Measurements from ENCODE around the gene DEGS2.
A peak's percentile ranks its signal among the peaks of the same experiment; 100 is the strongest.
"Not testable (repeated sequence)": the region's sequence is repeated elsewhere in the genome, so short reads cannot be mapped to it uniquely, and the experiment has no call there.

DEGS2 gene

DNA sequence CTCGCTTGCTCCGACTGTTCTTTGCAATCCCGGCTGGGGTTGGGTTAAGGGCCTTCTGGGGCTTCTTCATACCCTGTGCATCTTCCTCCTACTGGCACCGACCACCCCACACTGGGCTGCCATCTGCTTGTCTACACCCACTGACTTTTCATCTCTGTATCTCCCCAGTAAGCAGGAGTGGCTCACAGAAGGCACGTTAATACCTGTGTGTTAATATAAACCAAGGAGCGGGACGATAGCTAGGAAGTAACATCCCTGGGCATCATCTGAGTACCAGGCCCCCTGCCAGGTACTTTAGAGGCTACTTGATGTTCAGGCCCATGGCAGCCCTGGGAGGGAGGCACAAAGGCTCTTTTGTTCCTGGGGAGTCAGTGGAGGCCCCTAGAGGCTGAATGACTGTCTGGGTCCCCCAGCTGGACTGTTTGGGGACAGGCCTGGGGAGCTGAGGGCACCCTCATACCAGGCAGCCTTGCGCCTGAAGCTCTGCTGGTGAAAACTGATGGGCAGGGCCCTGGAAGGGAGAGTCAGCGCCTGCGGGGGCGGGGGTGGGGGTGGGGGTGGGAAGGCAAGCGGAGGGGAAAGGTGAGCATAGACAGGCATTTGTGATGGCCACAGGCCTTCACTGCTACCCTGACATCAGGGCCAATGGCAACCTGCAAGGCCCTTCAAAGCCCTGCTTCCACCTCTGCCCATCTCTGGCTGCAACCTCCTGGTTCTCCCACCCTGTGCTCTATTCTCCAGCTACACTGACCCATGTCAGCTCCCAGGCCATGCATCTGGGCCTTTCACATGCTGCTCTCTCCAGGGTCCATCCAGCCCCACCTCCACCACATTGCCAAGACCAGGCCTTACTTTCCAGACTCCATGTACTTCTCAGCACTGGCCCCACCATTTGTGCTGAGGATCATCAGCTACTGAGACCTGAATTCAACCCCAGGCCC is 34.2 kb upstream of the DEGS2 start:
- peak; percentile 44 for DNase-seq (ENCODE audit: insufficient read length, low spot score)
- TF ChIP-seq POLR2A (IDR thresholded peaks at IDR 0.05; ENCODE audit: low read depth, low read length) (no peak), SPI1 (IDR thresholded peaks at IDR 0.05; ENCODE audit: low read depth, low read length) (no peak), POLR2AphosphoS5 (IDR thresholded peaks at IDR 0.05; ENCODE audit: low read depth, low read length) (no peak), TAF1 (IDR thresholded peaks at IDR 0.05; ENCODE audit: low read depth, low read length) (no peak), PAX5 (IDR thresholded peaks at IDR 0.05; ENCODE audit: insufficient read depth, low read length, severe bottlenecking) (no peak), POU2F2 (IDR thresholded peaks at IDR 0.05; ENCODE audit: low read depth, low read length) (no peak)
- no peak for FAIRE-seq

DNA sequence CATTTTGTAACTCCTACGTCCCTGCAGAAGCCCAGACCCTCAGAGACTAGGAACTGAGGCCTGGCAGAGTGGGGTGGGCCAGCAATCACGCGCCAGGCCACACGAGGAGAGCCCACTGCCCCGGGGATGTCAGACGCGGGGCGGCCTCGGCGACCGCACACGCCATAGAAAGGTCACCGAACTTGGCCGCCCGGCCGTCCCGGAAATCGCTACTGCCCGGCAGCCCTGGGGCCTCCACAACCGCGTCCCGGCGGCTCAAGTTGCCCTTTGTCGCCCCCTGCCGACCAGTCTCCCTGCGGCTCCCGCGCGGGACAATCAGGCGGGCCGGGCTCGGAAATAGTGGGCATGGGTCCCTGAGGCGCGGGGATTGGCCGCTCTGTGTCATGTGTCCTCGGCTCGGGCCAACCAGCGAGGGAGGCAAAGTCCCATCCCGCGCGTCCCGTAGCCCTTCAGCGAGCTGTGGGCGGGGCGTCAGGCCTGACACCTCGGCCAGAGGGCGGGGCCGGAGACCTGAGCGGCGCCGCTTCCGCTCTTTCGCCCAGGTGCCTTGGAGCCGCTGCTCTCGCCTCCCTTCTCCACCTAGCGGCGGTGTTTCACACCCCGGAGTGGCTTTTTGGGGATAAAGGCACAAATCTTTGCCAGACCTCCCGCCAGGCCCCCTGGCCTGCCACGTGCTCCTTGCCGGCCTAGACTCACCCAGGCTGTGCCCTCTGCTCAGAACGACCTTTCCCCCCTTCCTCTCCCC is 33.4 kb upstream of the DEGS2 start:
- DNase-seq (ENCODE audit: insufficient read length, low spot score) (peak; percentile 100), FAIRE-seq (peak; percentile 98)
- TF ChIP-seq PAX5 (IDR thresholded peaks at IDR 0.05; ENCODE audit: insufficient read depth, low read length, severe bottlenecking) (no peak), SPI1 (IDR thresholded peaks at IDR 0.05; ENCODE audit: low read depth, low read length) (peak; percentile 66), TAF1 (IDR thresholded peaks at IDR 0.05; ENCODE audit: low read depth, low read length) (peak; percentile 49; the same call in 1 of the 2 replicates), POU2F2 (IDR thresholded peaks at IDR 0.05; ENCODE audit: low read depth, low read length) (0 out of 2 replicates have a peak, but pooled peaks have one; percentile 40), POLR2A (IDR thresholded peaks at IDR 0.05; ENCODE audit: low read depth, low read length) (peak; percentile 50; the same call in 1 of the 2 replicates), POLR2AphosphoS5 (IDR thresholded peaks at IDR 0.05; ENCODE audit: low read depth, low read length) (peak; percentile 50; the same call in 1 of the 2 replicates)

DNA sequence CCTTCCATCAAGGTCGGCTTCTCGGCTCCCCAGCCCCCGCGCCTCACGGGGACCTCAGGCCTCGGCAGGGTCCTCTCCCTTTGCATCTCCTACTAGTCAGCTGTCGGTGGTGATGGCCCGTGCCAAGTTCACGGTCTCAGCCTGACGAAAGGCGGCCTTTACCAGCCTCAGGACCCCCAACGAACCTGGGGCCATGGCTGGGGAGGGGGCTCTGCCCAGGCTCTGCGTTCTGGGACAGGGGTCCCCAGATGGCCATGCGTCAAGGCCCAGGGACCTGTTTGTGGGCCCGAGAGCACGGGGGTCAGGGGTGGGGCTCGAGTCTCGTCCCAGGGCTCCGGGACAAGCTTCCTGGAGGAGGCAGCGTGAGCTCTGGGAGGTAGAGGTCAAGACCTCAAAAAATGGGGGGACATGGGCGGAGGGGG is 32.8 kb upstream of the DEGS2 start:
- no peak for TF ChIP-seq POU2F2 (IDR thresholded peaks at IDR 0.05; ENCODE audit: low read depth, low read length)
- FAIRE-seq (no peak), DNase-seq (ENCODE audit: insufficient read length, low spot score) (no peak)

GRCh38 chr14:100191584-100192249 is 32.3 kb upstream of the DEGS2 start:
- TF ChIP-seq POU2F2 (IDR thresholded peaks at IDR 0.05; ENCODE audit: low read depth, low read length): no peak
- TF ChIP-seq PAX5 (IDR thresholded peaks at IDR 0.05; ENCODE audit: insufficient read depth, low read length, severe bottlenecking): no peak
- no peak for TF ChIP-seq SPI1 (IDR thresholded peaks at IDR 0.05; ENCODE audit: low read depth, low read length)
- TF ChIP-seq POLR2AphosphoS5 (IDR thresholded peaks at IDR 0.05; ENCODE audit: low read depth, low read length): no peak
- no peak for TF ChIP-seq TAF1 (IDR thresholded peaks at IDR 0.05; ENCODE audit: low read depth, low read length)
- no peak for TF ChIP-seq POLR2A (IDR thresholded peaks at IDR 0.05; ENCODE audit: low read depth, low read length)
- FAIRE-seq: no peak
- DNase-seq (ENCODE audit: insufficient read length, low spot score): no peak

DNA sequence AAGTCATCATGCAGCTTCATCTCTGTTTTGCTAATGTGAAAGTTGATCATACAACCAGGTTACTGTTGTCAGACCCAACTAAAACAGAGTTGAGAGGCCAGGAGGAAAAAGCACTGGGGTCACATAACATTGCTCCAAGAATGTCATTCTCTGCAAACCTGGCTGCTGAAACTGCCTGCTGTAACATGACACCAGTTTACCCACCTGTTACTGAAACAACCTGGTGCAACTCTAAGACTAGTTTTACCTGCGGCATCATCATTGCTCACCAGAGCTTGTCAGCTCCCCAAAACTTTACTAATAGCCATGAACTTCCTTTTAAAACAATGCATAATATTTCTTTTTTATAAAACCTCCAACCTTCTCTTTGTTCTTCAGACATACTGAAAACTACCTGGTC is 30.7 kb upstream of the DEGS2 start:
- FAIRE-seq: no peak
- DNase-seq (ENCODE audit: insufficient read length, low spot score): no peak
- TF ChIP-seq SPI1 (IDR thresholded peaks at IDR 0.05; ENCODE audit: low read depth, low read length) (no peak), POU2F2 (IDR thresholded peaks at IDR 0.05; ENCODE audit: low read depth, low read length) (no peak), POLR2A (IDR thresholded peaks at IDR 0.05; ENCODE audit: low read depth, low read length) (no peak), PAX5 (IDR thresholded peaks at IDR 0.05; ENCODE audit: insufficient read depth, low read length, severe bottlenecking) (no peak), POLR2AphosphoS5 (IDR thresholded peaks at IDR 0.05; ENCODE audit: low read depth, low read length) (no peak), TAF1 (IDR thresholded peaks at IDR 0.05; ENCODE audit: low read depth, low read length) (no peak)

GRCh38 chr14:100188392-100189030 is 29.1 kb upstream of the DEGS2 start:
- TF ChIP-seq SPI1 (IDR thresholded peaks at IDR 0.05; ENCODE audit: low read depth, low read length) (no peak), POLR2AphosphoS5 (IDR thresholded peaks at IDR 0.05; ENCODE audit: low read depth, low read length) (no peak), PAX5 (IDR thresholded peaks at IDR 0.05; ENCODE audit: insufficient read depth, low read length, severe bottlenecking) (no peak), TAF1 (IDR thresholded peaks at IDR 0.05; ENCODE audit: low read depth, low read length) (no peak), POLR2A (IDR thresholded peaks at IDR 0.05; ENCODE audit: low read depth, low read length) (no peak), POU2F2 (IDR thresholded peaks at IDR 0.05; ENCODE audit: low read depth, low read length) (no peak)
- FAIRE-seq: no peak
- no peak for DNase-seq (ENCODE audit: insufficient read length, low spot score)

DNA sequence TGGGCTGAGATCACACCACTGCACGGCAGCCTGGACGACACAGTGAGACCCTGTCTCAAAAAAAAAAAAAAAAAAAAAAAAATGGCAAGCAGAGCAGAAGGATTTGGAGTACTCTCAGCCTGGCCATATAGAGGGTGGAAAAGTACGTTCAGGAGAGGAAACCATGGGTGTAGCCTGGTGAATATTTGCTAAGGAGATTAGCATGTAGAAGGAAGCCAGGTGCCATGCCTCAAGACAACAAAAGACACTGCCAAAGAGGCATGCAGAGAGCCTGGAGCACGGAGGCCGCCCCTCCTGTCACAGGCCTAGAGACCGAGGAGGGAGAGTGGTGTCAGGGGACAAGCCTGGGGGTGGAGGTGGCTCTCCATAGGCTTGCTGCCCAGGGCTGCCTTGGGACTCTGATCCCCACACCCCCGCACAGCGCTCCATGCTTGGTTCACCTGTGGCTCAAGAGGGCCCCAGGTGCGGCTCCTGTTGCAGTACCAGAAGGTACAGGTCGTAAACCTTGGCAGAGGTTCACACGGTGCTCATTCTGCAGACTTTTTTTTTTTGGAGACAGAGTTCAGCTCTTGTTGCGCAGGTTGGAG is 27.9 kb upstream of the DEGS2 start:
- FAIRE-seq (no peak), DNase-seq (ENCODE audit: insufficient read length, low spot score) (no peak)
- TF ChIP-seq POU2F2 (IDR thresholded peaks at IDR 0.05; ENCODE audit: low read depth, low read length) (no peak), TAF1 (IDR thresholded peaks at IDR 0.05; ENCODE audit: low read depth, low read length) (no peak)

GRCh38 chr14:100181876-100182551 is 22.6 kb upstream of the DEGS2 start:
- DNase-seq (ENCODE audit: insufficient read length, low spot score); FAIRE-seq: not testable (repeated sequence)

DNA sequence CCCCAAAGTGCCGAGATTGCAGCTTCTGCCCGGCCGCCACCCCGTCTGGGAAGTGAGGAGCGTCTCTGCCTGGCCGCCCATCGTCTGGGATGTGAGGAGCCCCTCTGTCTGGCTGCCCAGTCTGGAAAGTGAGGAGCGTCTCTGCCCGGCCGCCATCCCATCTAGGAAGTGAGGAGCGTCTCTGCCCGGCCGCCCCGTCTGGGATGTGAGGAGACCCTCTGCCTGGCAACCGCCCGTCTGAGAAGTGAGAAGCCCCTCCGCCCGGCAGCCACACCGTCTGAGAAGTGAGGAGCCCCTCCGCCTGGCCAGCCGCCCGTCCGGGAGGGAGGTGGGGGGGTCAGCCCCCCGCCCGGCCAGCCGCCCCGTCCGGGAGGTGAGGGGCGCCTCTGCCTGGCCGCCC is 21.2 kb upstream of the DEGS2 start:
- not testable (repeated sequence) for FAIRE-seq

More for the DNA sequence above, 21.2 kb upstream of the DEGS2 start:
- not testable (repeated sequence) for DNase-seq (ENCODE audit: insufficient read length, low spot score)
